Measurements from ENCODE around the gene ITGAE.

GRCh38 chr17:3710951-3711383 is 90.0 kb downstream of the ITGAE start:
- TF ChIP-seq CTCF (IDR thresholded peaks at IDR 0.05) (no peak), POLR2A (IDR thresholded peaks at IDR 0.05) (no peak)
